Natural killer cell (primary cell): ENCODE results near the gene FOSB. TPM values are rescaled to one million over a fixed set of nuclear protein-coding genes. Genes with fewer than 3 reads are reported as not detected.

Experiments used
- ATAC-seq, 3 donors: fragments of 150-1000 bp in 2 of 3; fragments of 200-7000 bp in 1 of 3; cut with Tn5 transposase; 1 replicate in 1 of 3; 2 replicates in 2 of 3; pipeline ENCODE4 v1.10.0; 2021; ENCODE audit warnings: mild to moderate bottlenecking in 2 of 3, moderate library complexity in 2 of 3
- DNase-seq, 2 donors: peaks; one replicate each; pipeline versions ENCODE4 v3.0.0 to v3.0.0-alpha.2; 2013 to 2021; ENCODE audit warnings: mixed read lengths in 1 of 2
- H3K27ac ChIP-seq: one replicate; pipeline ENCODE4 v1.5.1; 2013; ENCODE audit warnings: mild to moderate bottlenecking, low read length
- H3K27me3 ChIP-seq: one replicate; pipeline ENCODE4 v1.6.1; 2013; ENCODE audit warnings: low read length; ENCODE audit not compliant: control insufficient read depth, insufficient read depth
- H3K36me3 ChIP-seq: one replicate; pipeline ENCODE4 v1.6.1; 2013; ENCODE audit warnings: low read length; ENCODE audit not compliant: control insufficient read depth, insufficient read depth
- H3K4me1 ChIP-seq: one replicate; pipeline ENCODE4 v1.6.1; 2013; ENCODE audit warnings: low read length; ENCODE audit not compliant: control insufficient read depth, insufficient read depth
- H3K4me3 ChIP-seq: one replicate; pipeline ENCODE4 v1.5.1; 2013; ENCODE audit warnings: low read length
- H3K9me3 ChIP-seq: one replicate; pipeline ENCODE4 v1.6.1; 2013; ENCODE audit warnings: low read length; ENCODE audit not compliant: control insufficient read depth, insufficient read depth
- H3K27ac Mint-ChIP-seq, 2 donors: one replicate each; pipeline ENCODE4 v1.8.0; 2022; ENCODE audit warnings: mild to moderate bottlenecking in 2 of 2, mixed read lengths in 2 of 2, moderate library complexity in 1 of 2
- H3K27me3 Mint-ChIP-seq, 2 donors: one replicate each; pipeline ENCODE4 v1.8.0; 2022; ENCODE audit warnings: low read depth in 2 of 2, mixed read lengths in 2 of 2
- H3K36me3 Mint-ChIP-seq: one replicate; pipeline ENCODE4 v1.8.0; 2022; ENCODE audit warnings: mixed read lengths
- H3K4me1 Mint-ChIP-seq, 2 donors: one replicate each; pipeline ENCODE4 v1.8.0; 2022; ENCODE audit warnings: mixed read lengths in 2 of 2
- H3K4me3 Mint-ChIP-seq: one replicate; pipeline ENCODE4 v1.8.0; 2022; ENCODE audit warnings: mild to moderate bottlenecking, moderate library complexity, mixed read lengths
- H3K9me3 Mint-ChIP-seq, 2 donors: one replicate each; pipeline ENCODE4 v1.8.0; 2022; ENCODE audit warnings: mixed read lengths in 2 of 2
- WGBS: methylation state at CpG from one replicate; pipeline ENCODE4 v1.1.7; 2013; ENCODE audit warnings: missing lambda C conversion rate; ENCODE audit not compliant: insufficient coverage; 5-methylcytosine and 5-hydroxymethylcytosine counted together
- intact Hi-C: fragments of 100-400 bp; cut with micrococcal nuclease; formaldehyde crosslinking; loops from one replicate; pipeline ENCODE4 v1.14.2; 2022
- total RNA-seq, 4 donors: library from RNA; stranded (reverse); fragments of 120-200 nt in 1 of 4; gene quantifications; one replicate each; pipeline versions ENCODE4 v1.2.3 to v1.2.4, GENCODE V29; 2013 to 2022
- TF ChIP-seq, protein P1 (sequence below): fragments of 200-600 bp; IDR thresholded peaks from one replicate; pipeline ENCODE4 v1.8.0; 2022; ENCODE audit warnings: antibody characterized with exemption

FOSB gene
- total RNA-seq, 3 donors from 2014 or later (not counting 1 experiment from before 2014, with no cell fraction given): 784 to 1,837 (median 1,121) TPM

DNA sequence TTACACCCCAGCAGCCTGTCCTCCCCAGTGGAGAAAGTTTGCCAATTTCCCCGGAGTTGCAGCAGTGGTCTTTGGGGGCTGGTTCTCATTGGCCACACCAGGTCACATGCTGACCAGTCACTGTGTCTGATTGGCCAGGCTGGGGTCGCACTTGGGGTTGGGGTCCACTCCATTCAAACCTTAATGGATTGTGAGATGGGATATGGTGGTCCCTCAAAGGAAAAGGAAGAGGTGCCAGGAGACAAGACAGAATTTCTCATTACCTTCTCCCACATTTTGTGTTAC lies 33.9 kb downstream of the FOSB start:
- H3K4me3 Mint-ChIP-seq: no peak overlapping the region
- no peak overlapping the region for H3K27ac Mint-ChIP-seq
- H3K4me1 ChIP-seq: peaks cover 43% of the 10 kb centered on the region
- TF ChIP-seq, protein P1, sequence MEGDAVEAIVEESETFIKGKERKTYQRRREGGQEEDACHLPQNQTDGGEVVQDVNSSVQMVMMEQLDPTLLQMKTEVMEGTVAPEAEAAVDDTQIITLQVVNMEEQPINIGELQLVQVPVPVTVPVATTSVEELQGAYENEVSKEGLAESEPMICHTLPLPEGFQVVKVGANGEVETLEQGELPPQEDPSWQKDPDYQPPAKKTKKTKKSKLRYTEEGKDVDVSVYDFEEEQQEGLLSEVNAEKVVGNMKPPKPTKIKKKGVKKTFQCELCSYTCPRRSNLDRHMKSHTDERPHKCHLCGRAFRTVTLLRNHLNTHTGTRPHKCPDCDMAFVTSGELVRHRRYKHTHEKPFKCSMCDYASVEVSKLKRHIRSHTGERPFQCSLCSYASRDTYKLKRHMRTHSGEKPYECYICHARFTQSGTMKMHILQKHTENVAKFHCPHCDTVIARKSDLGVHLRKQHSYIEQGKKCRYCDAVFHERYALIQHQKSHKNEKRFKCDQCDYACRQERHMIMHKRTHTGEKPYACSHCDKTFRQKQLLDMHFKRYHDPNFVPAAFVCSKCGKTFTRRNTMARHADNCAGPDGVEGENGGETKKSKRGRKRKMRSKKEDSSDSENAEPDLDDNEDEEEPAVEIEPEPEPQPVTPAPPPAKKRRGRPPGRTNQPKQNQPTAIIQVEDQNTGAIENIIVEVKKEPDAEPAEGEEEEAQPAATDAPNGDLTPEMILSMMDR: no peak
- no peaks in the 10 kb centered on the region for H3K36me3 Mint-ChIP-seq
- H3K4me3 ChIP-seq: no peak overlapping the region
- DNase-seq: no peak
- H3K9me3 ChIP-seq: peaks cover 4% of the 10 kb centered on the region
- intact Hi-C loops: no loop called here
- no peak for ATAC-seq
- H3K36me3 ChIP-seq: no peaks in the 10 kb centered on the region
- WGBS: 80% methylated on average over 2 of the region's 2 CpGs
- no peaks in the 10 kb centered on the region for H3K27me3 ChIP-seq
- H3K4me1 Mint-ChIP-seq: peaks cover 21 to 42% of the 10 kb centered on the region in 2 donors
- H3K27ac ChIP-seq: no peak overlapping the region
- H3K27me3 Mint-ChIP-seq: peaks cover 0 to 8% of the 10 kb centered on the region in 2 donors
- no peaks in the 10 kb centered on the region for H3K9me3 Mint-ChIP-seq

DNA sequence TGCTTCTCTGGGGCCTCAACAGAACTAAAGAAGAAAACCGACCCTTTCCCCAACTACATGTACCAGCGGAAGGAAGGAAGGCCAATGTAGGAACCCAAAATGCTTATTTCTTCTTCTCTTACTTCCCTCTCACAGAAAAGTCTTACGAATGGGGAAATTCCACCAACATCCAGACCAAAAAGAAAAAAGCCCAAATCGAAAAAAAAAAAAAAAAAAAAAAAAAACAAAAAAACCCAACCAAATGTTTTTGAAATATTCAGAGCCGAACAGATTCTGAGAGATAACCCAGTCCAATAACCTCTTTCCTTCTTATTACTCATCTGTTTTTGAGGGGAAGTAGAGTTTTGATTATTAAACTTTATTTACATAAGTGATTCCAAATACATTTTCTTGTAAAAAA lies 34.3 kb downstream of the FOSB start:
- no peak overlapping the region for H3K4me3 ChIP-seq
- intact Hi-C loops: no loop called here
- Mint-ChIP-seq H3K27ac (no peak overlapping the region), H3K4me1 (peaks cover 18 to 42% of the 10 kb centered on the region in 2 donors), H3K4me3 (no peak overlapping the region), H3K9me3 (no peaks in the 10 kb centered on the region), H3K36me3 (no peaks in the 10 kb centered on the region), H3K27me3 (peaks cover 0 to 6% of the 10 kb centered on the region in 2 donors)
- H3K27me3 ChIP-seq: no peaks in the 10 kb centered on the region
- H3K9me3 ChIP-seq: peaks cover 4% of the 10 kb centered on the region
- TF ChIP-seq, protein P1: no peak
- H3K27ac ChIP-seq: no peak overlapping the region
- no peak for DNase-seq
- no peak for ATAC-seq
- WGBS: 64% methylated on average over 4 of the region's 5 CpGs
- H3K36me3 ChIP-seq: no peaks in the 10 kb centered on the region
- H3K4me1 ChIP-seq: peaks cover 41% of the 10 kb centered on the region

DNA sequence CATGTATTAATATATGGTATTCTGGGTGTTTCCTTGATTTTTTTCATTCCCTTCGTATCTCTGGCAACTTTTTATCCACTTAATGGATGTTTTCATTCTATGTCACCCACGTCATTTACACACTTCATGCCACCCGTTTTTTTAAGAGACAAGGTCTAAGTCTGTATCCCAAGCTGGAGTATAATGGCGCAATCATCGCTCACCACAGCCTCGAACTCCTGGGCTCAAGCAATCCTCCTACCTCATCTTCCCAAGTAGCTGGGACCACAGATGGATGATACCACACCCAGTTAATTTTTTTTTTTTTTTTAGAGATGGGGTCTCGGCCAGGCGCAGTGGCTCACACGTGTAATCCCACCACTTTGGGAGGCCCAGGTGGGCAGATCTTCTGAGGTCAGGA lies 36.1 kb downstream of the FOSB start:
- intact Hi-C loops: no loop called here
- Histone ChIP-seq H3K36me3 (no peaks in the 10 kb centered on the region), H3K9me3 (peaks cover 4% of the 10 kb centered on the region), H3K27me3 (no peaks in the 10 kb centered on the region), H3K27ac (no peak overlapping the region), H3K4me1 (peaks cover 28% of the 10 kb centered on the region), H3K4me3 (no peak overlapping the region)
- WGBS: 91% methylated on average over 9 of the region's 9 CpGs
- Mint-ChIP-seq H3K27ac (no peak overlapping the region), H3K9me3 (no peaks in the 10 kb centered on the region), H3K4me1 (peaks cover 11 to 32% of the 10 kb centered on the region in 2 donors), H3K27me3 (peaks cover 0 to 5% of the 10 kb centered on the region in 2 donors), H3K4me3 (peak overlapping the region; percentile 21), H3K36me3 (no peaks in the 10 kb centered on the region)
- ATAC-seq (no peak), DNase-seq (no peak)
- TF ChIP-seq, protein P1: no peak
